Measurements from ENCODE around the gene SNX32.

SNX32 gene

DNA sequence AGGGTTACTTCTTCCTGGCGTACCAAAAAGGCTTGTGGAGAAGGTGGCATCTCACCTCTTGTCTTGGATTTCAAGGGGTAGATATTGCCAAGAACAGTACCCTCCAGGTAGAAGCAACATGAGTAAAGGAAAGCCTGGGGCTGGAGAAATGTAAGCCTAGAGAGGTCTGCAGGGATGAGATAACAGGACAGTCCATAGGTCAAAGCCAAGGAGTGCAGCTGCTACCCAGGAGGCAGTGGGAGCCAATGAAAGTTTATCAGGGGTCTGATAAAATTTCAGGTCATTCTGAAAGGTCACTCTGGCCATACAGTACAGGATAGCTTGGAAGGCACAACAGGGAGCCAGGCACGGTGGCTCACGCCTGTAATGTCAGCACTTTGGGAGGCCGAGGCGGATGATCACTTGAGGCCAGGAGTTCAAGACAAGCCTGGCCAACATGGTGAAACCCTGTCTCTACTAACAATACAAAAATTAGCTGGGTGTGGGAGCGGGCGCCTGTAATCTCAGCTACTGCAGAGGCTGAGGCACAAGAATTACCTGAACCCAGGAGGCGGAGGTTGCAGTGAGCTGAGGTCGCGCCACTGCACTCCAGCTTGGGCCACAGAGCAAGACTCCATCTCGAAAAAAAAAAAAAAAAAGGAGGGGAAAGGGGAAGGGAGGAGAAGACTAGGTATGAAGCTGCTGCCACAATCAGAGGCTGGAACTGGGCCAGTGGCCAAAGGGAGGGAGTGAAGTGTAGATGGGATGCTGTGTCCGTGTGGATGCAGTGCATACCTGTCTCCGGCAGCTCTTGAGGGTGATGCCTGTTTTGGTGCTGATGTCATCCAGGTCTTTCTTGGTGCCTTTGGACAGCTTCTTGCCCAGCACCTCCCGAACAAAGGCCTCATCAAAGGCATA is 53.3 kb downstream of the SNX32 start:
- ATAC-seq, result no peak
- no peak for DNase-seq

DNA sequence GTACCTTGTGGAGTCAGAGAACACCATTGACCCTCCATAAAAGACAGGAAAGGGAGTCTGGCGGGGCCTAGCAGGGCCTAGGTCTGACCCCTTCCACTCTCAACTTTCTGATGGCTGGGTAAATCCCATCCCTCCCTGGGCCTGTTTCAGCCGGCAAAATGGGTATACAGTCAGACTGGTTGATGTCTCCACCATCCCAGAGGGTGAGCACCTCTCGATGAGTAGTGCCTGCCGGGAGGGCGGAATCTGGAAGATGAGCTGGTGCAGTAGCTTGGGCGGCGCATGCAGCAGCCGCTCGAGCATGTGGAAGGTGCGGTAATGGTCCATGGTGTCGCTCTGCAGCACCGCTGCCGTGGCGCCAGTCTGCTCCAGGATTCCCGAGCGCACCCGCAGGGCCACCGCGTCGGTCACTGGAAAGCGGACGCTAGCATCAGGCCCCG is 54.0 kb downstream of the SNX32 start:
- ATAC-seq (no peak), DNase-seq (no peak)

DNA sequence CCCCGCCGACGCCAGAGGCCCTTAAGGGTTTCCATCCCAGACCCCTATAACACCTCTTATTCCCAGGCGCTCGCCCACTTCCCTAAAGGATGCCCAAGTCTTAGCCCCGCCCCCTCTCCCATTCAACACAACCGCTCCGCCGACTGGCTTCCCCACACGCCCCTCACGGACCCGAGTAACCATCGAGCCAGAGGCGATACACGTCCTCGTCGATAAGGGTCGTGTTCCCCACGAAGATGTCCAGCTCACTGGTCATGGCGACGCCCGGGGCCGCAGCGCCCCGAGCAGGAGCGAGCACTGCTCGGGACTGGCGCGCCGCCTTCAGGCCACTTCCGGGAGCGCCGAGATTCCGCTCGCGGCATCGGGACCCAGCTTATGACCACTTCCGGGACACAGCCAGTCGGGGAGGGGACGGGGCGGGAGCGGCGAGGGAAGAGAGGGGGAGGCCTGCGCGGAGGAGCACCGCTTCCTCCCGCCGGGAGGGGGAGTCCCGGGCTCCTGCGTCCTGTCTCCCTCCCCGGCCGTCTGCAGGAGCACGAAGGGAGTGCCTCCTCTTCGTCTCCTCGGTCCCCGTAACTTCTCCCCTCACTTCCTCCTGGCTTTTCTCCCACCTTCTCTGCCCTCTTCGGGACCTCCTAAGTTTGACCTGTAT is 54.5 kb downstream of the SNX32 start, which contains the start of gene FIBP:
TSS of gene FIBP (minus strand) at position 309 of the 652 bp plus-strand sequence. CDS start at position 256, 53 bp downstream.
- ATAC-seq, result peak; percentile 69
- peak; percentile 98 for DNase-seq

DNA sequence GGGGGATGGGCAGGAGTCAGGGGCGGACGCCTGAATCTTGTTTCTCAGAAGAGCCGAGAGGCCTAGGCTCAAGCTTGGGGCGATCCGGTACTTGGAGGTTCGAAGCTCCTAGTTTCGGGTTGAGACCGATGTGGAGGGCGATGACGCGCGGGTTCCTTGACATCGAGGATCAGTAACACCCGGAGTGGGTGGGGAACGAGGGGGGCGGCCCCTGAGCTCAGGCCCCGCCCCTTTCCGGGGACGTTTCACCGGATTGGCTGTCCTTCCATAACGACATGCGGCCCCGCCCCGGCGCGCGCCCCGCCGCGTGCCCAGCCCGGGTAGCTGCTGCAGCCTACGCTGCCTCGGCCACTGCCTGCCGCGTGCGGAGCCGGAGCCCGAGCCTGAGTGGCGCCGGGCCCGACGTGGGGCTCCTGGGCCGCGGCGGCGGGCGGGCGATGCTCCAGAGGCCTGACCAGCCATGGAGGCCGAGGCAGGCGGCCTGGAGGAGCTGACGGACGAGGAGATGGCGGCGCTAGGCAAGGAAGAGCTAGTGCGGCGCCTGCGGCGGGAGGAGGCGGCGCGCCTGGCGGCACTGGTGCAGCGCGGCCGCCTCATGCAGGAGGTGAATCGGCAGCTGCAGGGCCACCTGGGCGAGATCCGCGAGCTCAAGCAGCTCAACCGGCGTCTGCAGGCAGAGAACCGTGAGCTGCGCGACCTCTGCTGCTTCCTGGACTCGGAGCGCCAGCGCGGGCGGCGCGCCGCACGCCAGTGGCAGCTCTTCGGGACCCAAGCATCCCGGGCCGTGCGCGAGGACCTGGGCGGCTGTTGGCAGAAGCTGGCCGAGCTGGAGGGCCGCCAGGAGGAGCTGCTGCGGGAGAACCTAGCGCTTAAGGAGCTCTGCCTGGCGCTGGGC is 56.8 kb downstream of the SNX32 start, which contains the start of gene CCDC85B:
TSS of gene CCDC85B (plus strand) at position 350 of the 895 bp plus-strand sequence. CDS start at position 461, 111 bp downstream.
- peak; percentile 99 for DNase-seq
- ATAC-seq, result peak; percentile 55

GRCh38 chr11:65891219-65892136 is 57.7 kb downstream of the SNX32 start:
- ATAC-seq (no peak), DNase-seq (peak; percentile 68)

- peak; percentile 63 for DNase-seq
- peak; percentile 20 for ATAC-seq
Observed at GRCh38 chr11:65892137-65892540, 58.4 kb downstream of the SNX32 start.

DNA sequence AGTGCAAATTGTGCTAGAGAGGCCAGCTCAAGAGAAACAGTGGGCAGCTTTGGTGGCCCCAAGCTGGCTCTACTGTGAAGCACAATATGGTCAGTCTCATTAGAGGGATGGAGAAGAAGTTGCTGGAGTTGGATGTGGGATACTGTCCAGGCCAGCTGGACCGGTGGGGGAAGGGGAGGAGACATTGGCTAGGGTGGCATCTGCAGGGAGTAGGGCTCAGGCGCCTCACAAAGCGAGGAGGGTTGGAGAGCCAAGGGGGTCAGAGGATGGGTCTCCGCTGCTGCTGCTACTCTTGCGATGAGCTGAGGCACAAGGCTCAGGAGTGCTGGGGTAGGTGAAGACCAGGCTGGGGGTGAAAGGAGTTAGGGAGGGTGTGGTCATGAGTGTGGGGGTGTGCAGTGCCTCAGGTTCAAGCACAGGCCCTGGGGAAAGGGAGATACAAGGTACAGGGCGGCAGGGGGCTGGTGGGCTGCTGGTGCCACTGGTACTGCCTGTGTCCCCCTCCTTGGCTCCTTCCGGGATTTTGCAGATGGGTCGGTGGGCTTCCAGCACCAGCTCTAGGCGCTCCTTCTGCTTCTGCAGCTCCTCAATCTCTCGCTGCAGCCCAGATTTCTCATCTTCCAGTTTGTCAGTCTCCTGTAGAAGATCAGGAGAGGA is 59.0 kb downstream of the SNX32 start:
- DNase-seq, result no peak
- ATAC-seq, result no peak

- DNase-seq, result no peak
- no peak for ATAC-seq
Observed at GRCh38 chr11:65894034-65894591, 60.4 kb downstream of the SNX32 start.

GRCh38 chr11:65895482-65895981 is 61.8 kb downstream of the SNX32 start:
- DNase-seq (no peak), ATAC-seq (no peak)

DNA sequence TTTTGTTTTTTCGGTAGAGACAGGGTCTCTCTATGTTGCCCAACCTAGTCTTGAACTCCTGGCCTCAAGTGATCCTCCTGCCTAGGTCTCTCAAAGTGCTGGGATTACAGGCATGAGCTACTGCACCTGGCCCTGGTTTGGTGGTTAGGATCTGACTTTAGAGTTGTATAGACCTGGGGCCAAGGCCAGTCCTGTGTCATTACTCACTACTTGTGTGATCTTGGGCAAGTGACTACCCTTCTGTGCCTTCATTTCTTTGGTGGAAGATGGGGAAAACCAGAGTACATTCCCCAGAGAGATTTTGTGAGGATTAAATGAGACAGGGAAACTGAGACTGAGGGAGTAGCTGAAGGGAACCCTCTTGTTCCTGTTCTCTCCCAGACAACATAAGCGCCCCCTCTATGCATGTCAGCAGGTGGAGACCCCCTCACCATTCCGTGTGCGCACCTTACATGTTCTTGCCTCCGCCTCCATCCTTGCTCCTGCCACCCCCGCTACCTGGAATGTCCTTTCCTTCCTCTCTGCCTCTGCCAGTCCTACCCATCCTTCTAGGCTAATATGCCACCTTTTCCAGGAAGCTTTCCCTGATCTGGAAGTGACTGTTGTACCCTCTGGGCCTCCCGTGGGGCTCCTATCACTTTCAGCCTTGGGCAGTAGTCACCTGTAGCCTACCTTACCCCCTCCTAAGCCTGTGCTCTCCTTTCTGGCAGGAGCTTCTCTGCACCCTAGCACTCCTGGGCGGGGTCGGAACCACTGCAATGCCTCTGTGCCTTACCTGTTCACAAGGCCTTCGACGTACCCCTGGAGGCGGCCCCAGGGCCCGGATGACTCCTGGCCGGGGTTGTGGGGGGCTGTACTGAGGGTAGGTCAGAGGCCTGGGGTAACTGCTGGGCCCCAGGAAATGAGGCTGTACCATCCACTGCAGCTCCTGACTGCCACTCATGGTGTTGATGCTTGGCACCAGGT is 62.6 kb downstream of the SNX32 start:
- DNase-seq, result no peak
- ATAC-seq, result no peak

- no peak for DNase-seq
- no peak for ATAC-seq
Observed at GRCh38 chr11:65897020-65897471, 63.3 kb downstream of the SNX32 start.

GRCh38 chr11:65898656-65899355 is 65.0 kb downstream of the SNX32 start:
- ATAC-seq (no peak), DNase-seq (no peak)

DNA sequence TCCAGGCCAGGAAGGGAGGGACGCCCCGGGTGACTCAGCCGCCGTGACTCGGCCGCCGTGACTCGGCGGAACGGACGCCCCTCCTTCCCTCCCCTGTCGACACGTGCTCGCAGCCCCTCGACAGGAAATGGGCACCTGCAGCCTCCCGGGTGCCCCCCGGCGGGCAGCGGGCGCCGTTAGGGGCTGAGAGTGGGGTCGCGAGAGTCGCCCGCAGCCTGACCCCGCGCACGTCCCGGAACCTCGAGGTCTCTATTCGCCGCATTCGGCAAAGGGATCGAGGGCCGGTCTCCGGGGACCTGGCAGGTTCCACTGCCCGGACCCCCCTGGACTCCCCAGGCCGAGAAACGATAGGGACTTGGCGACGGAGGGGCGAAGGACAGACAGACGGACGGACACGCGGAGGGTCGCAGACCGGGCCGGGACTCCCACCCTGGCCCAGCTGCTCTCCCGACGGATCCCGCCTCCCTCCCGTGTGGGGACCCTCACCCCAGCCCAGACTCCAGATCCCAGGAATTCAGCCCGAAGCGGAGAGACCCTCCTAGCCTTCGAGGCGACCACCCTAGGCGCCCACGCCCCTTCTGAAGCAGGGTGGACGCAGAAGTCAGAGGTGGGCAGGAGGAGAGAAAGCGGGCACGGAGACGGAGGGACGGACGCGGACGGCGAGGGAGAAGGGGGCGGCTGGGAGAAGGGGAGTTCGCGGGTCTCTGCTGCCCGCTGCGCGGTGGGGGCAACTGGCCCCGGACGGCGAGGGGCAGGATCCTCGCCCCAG is 65.8 kb downstream of the SNX32 start:
- DNase-seq, result peak; percentile 85
- peak; percentile 59 for ATAC-seq

- peak; percentile 97 for DNase-seq
- ATAC-seq, result peak; percentile 90
Observed at GRCh38 chr11:65900125-65900898, 66.5 kb downstream of the SNX32 start, which contains the start of gene FOSL1. FOSL1 (minus strand) TSS chr11:65900388; CDS start chr11:65900339, 49 bp downstream.

GRCh38 chr11:65900899-65901180 is 67.1 kb downstream of the SNX32 start:
- DNase-seq, result no peak
- no peak for ATAC-seq

GRCh38 chr11:65903068-65903481 is 69.3 kb downstream of the SNX32 start:
- DNase-seq (no peak), ATAC-seq (no peak)
